Cortex of kidney (tissue), 1 donor: ENCODE measurements around the gene HNRNPDL.
"Not testable (repeated sequence)": the region's sequence is repeated elsewhere in the genome, so short reads cannot be mapped to it uniquely, and the experiment has no call there.

ENCODE experiments used
- DNase-seq: peaks from one replicate; lab custom pipeline; 2025; lab: John Stamatoyannopoulos, UW

Gene HNRNPDL

DNA sequence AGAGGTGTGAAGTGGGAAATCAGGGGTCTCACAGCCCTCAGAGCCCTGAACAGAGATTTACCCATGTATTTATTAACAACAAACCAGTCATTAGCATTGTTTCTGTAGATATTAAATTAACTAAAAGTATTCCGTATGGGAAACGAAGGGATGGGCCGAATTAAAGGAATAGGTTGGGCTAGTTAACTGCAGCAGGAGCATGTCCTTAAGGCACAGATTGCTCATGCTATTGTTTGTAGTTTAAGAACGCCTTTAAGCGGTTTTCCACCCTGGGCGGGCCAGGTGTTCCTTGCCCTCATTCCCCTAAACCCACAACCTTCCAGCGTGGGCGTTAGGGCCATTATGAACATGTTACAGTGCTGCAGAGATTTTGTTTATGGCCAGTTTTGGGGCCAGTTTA is 44.0 kb downstream of the HNRNPDL start:
- DNase-seq = not testable (repeated sequence)

DNA sequence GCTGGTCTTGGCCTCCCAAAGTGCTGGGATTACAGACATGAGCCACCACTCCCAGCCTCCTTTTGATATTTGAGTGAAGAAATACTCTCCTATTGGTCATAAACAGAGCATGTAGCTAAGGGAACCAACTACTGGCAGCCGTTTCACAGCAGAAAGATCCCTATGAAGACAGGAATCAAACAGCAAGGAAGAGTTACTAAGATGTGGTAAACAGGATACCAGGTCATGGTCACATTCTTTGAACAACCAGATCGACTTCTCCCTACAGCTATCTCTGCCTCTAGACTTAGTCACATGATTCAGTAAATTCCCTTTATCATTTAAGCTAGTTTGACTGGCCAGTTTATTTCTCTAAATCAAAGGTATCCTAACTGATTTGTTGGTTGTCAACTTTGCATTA is 47.5 kb downstream of the HNRNPDL start:
- no peak for DNase-seq

DNA sequence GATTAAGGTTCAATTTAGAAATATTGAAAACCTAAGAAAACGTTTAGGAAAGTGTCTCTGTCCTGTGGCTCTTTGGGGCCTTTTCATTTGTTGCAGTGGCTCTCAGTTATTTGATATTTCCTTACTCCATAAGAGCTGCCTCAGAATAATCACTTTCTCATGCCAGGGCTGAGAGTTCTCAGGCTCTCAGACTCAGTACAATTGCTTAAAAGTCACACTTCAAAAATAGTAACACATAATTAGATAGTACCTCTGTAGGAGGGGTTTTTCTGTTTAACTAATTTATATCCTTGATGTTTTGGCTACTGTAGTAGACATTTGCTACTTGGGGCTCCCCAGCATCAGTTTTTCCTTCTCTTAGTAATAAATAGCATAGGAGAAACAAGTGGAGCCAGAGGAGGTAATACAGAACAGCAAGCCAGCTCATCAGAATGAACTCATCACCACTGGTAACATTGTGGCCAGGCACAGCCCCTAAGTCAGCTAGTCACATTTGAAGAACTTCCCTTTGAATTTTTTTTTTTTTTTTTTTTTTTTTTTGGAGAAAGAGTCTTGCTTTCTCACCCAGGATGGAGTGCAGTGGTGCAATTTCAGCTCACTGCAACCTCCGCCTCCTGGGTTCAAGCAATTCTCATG is 48.5 kb downstream of the HNRNPDL start:
- DNase-seq = no peak

GRCh38 chr4:82381235-82381634 is 49.0 kb downstream of the HNRNPDL start:
- no peak for DNase-seq

DNA sequence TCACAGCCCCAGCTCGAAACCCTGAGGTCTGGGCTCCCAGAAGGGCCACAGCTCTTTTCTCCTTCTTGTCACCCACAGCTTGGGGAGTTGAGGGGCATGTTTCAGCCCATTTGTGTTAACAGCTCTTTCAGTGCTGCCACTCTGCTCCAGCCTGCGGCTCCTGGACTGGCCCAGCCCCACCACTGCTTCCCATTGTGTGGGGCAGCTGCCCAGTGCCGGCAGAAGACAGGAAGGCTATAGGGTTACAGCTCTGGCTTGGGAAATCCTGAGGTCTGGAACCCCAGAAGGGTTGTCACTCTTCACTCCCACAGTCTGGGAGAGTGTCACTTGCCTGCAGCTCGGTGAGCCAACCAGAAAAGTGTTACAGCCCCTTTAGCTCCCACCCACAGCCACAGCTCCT is 49.4 kb downstream of the HNRNPDL start:
- no peak for DNase-seq

DNA sequence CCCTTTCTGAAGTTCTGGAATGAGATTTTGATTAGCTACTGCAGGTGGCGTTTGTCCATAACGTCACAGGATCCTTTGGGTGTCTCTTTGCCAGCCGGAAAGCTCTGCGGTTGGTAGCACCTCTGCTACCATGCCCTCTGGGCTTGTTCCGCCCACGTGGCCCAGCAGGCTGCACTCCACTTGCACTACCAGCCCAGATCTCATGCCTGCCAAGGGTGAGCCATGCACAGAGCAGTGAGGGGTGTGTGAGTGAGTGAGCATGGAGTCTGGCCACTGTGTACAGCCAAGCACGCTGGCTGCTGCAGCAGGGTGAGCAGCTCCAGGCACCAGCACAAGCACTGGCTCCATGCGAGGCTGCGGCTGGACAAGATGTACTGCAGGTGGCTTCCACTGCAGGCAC is 49.9 kb downstream of the HNRNPDL start:
- no peak for DNase-seq

DNA sequence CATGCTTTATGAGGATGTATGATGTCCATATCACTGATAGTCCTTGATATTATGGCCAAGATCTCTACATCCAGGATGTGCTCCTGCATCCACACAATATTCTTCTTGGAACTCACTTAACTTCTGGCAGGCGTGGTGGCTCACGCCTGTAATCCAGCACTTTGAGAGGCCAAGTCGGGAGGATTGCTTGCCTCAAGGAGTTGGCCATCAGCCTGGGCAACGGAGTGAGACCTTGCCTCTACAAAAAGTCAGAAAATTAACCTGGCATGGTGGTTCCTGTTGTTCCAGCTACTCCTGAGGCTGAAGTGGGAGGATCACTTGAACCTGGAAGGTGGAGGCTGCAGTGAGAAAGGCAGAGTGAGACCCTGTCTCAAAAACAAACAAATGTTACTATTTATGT is 54.2 kb downstream of the HNRNPDL start:
- no peak for DNase-seq

DNA sequence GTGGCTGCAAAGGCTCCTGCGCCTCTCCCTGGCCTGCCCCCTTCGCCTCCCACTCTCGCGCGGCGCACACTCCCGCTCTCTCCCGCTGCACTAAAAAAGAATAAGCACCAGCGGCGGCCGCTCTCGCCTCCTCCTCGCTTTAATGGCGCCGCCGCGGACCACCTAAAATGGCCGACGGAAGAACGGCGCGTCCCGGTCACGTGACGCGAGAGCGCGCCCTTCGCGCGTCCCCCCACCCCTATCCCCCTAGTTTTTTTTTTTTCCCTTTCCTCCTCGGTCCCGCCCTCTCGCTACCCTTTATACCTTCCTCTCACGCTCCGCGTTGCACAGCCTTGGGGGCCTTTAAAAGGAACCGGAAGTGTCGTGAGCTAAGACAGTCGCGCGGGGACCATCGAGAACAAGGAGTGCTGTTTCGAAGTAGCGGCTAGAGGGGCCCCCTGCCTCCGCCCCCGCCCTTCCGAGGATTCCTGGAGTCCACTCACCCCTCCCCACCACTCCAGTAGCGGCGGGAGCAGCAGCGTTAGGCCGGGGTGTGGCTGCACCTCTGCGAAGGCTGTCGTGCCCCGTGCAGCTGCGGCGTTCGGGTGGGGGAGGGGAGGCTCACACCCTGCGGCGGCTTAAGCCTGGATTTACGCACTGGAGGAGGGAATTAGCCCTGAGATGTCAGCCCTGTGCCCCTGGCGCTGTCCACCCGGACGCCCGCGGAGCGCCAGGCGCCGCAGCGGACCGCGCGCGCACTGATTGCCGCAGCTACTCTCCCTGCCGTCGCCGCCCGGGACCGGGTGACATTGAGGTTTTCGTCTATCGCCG is 56.2 kb downstream of the HNRNPDL start, which contains the start of gene HNRNPD:
Gene HNRNPD (minus strand): TSS at position 176 of the 810 bp plus-strand sequence. CDS start 313 bp downstream, outside the sequence.
- peak; percentile 97 for DNase-seq

GRCh38 chr4:82373486-82373815 is 56.8 kb downstream of the HNRNPDL start:
- DNase-seq = no peak
